Esophagus squamous epithelium (tissue), 4 donors: Measurements from ENCODE around the gene C5orf58.

Experiments used
- POLR2A ChIP-seq, 4 donors: fragments of 450-650 bp; IDR thresholded peaks; one replicate each; pipeline ENCODE4 v1.6.1; 2017; ENCODE audit warnings: antibody characterized with exemption in 4 of 4, mild to moderate bottlenecking in 4 of 4, moderate library complexity in 3 of 4
- TF ChIP-seq, protein P1 (sequence below), 6 experiments: fragments of 450-650 bp in 4 of 6; fragments of 200-600 bp in 2 of 6; sonication (generic) in 2 of 6; IDR thresholded peaks; one replicate each; pipeline ENCODE4 v1.5.1; 2016 to 2019; ENCODE audit warnings: antibody characterized with exemption in 6 of 6, mild to moderate bottlenecking in 4 of 6, moderate library complexity in 4 of 6

DNA sequence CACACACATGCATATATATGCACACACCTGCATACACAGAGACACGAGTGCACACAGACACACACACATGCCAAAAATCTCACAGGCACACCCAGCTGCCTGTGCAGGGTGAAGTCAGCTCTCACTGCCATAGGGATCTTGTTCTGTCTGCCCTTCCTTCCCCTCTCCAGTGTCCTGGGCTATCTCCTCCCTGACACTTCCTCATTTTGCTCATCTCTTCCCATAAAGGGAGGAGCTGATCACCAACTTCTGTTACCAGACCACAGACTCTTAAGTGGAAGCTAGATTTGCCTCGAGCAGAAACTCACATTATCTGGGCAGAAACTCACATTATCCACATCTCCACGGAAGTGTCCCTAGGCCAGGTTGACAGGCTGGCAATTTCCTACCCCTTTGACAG is 36.1 kb downstream of the C5orf58 start:
- TF ChIP-seq, protein P1, sequence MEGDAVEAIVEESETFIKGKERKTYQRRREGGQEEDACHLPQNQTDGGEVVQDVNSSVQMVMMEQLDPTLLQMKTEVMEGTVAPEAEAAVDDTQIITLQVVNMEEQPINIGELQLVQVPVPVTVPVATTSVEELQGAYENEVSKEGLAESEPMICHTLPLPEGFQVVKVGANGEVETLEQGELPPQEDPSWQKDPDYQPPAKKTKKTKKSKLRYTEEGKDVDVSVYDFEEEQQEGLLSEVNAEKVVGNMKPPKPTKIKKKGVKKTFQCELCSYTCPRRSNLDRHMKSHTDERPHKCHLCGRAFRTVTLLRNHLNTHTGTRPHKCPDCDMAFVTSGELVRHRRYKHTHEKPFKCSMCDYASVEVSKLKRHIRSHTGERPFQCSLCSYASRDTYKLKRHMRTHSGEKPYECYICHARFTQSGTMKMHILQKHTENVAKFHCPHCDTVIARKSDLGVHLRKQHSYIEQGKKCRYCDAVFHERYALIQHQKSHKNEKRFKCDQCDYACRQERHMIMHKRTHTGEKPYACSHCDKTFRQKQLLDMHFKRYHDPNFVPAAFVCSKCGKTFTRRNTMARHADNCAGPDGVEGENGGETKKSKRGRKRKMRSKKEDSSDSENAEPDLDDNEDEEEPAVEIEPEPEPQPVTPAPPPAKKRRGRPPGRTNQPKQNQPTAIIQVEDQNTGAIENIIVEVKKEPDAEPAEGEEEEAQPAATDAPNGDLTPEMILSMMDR (IDR thresholded peaks at IDR 0.05), result no peak
- TF ChIP-seq POLR2A (IDR thresholded peaks at IDR 0.05), result no peak
